ENCODE data around the gene THSD7A.

THSD7A gene

DNA sequence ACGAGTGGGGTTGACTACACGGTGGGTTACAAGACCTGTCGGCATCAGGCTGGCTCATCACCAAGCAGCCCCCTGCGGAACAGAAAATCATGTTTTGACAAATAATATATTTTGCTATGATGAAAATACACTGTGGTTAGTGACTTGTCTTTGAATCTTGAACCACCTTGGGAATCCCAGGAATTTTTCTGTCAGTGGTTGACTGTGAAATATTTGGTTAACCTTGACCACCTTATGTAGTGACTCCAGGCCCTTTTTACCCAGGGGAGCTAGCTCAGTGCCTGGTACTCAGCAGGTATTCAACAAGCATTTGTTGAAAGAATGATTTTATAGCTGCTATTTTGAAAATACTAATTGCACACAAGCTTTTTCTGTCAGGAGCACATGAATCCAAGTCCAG lies 452.4 kb downstream of the THSD7A start:
- DNase-seq = no peak

DNA sequence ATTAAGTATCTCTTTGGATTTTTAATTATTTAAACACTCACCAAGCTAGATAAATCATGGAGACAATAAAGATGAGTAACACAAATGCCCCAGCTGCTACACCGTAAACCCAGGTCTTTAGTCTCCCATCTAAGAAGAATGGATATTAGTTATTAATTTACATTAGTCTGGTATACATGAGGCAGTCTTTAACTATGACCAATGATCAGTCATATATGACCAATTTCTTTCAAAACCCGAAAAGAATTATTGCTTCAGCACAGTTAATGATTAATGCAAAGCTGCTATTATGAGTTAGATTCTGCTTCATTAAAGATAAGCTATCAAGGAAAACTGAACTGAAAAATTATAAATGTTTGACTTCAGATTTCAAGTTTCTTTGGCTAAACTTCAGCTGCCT lies 455.5 kb downstream of the THSD7A start:
- no peak for DNase-seq

GRCh38 chr7:11374629-11375028 lies 457.4 kb downstream of the THSD7A start:
- no peak for DNase-seq

DNA sequence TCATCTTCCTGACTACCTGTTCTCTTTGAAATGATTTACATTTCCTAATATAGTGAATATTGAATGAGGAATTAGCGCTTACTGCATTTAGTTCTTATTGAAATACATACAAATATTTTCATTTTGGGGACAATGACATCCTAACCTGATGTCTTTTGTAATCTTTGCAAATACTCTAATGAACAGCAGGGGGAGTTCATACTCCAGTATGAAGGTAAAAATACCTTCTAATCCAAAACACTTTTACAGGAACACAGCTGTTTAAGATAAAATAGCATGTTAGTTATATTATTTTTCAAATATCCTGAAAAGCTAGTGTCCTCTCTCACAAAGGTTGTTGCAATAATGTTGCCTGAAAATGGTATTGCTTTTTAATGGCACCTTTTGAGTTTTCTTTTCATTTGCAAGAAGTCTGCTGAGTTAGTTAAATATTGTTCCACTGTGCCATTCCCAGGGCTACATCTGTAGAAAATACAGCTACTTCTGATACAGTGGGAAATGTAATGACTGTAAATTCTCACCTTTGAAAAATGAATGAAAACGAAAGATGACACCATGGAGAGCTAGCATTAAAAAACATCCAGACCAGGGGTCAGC lies 458.4 kb downstream of the THSD7A start:
- DNase-seq = peak; percentile 0 to 3

DNA sequence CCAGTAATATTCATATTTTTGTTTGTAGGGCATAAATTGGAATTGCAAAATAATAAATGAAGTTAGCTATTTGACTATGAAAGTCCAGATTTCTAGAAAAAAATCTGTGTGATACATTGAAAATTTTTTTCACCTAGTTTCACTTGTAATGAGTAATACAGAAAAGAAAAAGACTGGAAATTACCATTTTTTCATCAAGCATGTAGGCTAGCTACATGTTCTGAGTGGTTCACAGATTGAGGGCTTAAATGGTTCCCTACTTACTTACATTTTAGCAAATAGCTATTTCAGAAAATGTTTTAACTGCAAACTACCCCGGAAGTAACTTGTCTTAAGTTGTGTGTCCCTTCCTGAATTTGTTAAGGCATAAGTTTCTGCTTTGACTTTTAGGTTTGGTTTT lies 462.3 kb downstream of the THSD7A start:
- no peak for DNase-seq

GRCh38 chr7:11366118-11366517 lies 465.9 kb downstream of the THSD7A start:
- no peak for DNase-seq

- no peak for DNase-seq
Observed at GRCh38 chr7:11358637-11359036, 473.4 kb downstream of the THSD7A start.

DNA sequence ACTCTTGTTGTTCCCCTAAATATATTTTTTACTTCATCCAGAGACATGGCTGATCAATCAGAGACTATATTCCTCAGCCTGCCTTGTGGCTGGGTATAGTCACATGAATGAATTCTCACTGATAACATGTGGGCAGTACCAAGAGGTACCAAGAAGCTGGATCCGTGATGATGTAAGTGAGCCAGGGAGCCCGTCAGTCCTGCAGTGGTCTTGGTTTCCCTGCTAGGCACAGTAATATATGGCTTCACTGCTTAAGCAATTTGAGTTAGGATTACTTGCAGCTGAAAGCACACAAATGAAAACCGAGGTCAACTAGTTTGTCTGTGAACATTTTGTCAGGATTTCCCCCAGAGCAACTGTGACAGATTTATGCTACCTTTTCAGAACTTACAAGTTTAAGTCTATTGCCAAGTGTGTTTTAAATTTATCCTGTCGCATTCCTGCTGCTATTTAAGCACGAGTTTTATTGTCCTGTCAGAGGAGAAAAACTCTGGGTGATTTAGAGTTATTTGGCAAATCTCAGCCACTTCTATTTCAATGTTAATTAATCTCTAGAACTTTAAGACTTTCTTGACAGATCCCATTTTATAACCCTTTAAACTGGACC lies 476.5 kb downstream of the THSD7A start:
- no peak for DNase-seq

DNA sequence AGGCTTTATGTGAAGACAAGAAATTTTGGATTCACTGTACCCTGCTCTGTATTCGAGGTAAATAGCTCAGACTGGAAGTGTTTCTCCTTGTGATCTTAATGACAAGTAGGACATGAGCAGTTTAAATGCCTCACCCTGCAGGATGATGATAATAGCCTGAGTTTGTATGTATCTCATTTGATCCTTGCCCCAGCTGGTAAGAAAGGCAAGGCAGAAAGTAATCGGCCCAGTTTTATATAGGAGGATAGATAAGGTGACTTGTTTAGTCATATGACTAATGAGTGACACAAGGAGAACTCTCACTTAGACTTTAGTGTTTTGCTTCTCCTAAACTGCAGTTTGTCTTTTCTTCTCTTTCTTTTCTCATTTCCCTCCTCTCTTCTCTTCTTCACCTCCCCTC lies 485.7 kb downstream of the THSD7A start:
- no peak for DNase-seq

- no peak for DNase-seq
Observed at GRCh38 chr7:11345621-11346020, 486.4 kb downstream of the THSD7A start.

DNA sequence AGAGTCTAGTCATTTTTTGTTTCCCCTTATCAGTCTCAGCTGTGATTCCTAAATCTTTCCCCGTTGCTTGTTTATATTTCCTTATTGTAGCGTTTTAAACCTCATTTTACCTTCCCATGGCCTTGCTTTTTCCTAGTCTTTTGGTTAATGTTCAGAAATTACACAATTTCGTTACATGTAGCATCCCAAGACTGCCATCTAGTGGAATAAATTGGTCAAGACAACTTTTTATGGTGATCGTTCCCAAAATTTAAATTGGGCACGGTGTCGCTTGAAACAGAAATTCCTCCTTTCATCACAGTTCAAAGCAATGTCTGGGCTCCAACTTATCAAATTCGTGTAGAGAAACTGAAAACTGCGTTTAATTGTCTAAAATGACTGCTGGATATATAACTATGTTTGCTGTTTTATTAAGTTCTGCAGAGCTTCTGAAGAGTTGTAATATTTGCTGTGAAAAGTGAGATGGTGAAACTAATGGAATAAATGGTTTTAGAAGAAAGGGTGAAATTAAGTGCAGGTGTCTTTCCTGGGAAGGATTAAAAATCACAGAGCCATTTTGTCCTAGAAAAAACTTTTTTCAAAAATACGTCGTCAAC lies 488.1 kb downstream of the THSD7A start:
- peak; percentile 20 to 25 for DNase-seq

DNA sequence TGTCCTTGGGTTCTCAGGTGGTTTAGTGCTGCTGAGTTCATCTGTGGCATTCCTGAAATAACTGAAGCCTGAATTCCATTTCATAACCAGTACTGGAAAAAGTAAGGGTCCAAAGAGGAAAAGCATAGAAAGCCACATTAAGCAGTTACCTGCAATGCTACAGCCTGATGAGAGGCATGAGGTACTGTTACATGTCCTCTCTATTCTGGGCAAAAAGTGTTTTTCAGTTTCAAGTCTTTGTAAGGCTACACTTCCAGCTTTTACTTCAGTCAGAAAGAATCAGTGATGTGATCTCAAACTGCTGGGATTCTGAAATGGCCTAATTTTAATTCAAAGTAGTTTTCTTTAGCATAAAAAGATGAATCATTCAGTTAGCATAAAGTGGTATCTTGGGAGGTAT lies 488.9 kb downstream of the THSD7A start:
- no peak for DNase-seq

GRCh38 chr7:11341285-11341944 lies 490.6 kb downstream of the THSD7A start:
- DNase-seq = peak in 1 of 2 experiments; percentile 21

DNA sequence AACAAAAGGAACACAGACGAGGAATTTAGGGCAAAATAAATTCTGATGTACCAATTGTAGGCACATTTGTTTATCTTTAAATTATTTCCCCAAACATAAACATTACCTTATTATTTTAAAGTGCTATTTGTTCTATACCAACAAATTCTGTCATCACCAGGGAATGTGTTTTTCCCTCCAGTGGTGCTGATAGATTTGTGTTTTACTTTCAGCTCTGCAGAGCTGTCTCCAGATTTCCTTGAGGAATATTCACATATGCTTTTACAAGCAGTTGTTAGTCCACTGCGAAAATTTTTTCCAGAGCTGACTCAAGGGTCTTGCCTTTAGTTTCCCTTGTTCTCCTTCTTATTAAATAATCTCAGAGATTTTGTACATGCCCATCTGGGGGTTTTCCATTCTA lies 495.6 kb downstream of the THSD7A start:
- no peak for DNase-seq

DNA sequence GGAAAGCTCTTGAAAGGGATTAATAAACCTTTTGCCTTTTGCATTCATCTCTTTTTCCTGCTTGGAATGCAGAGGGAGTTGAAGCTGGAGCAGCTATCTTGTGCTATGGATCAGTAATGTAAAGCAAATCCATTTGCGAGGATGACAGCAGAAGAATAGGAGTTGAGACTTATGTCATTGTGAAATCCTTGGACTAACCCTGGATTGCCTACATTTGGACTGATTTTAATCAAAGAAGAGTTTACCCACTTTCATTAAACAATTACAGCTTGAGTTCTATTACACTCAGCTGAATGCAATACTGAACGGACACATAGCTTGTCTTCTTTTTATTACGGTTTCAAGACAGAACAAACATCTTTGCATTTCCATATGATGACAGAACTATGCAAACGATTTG lies 496.1 kb downstream of the THSD7A start:
- no peak for DNase-seq

DNA sequence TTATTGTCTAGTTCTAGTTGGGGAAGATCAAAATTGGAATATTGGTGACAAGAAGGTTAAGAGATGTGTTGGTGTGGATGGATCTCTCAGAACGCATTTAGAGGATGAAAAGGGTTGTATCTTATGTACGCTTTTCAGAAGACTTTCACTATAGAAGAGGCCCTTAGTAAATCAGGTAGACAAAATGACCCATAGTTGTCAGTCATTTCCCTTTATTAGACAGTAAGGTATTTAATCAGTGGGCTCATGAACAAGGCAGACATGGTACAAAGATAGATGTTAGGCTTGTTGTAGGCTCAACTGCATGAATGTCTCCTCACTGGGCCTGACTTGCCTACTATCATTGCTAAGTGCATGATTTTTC lies 499.2 kb downstream of the THSD7A start:
- no peak for DNase-seq

- DNase-seq = no peak
Observed at GRCh38 chr7:11332186-11332864, 499.7 kb downstream of the THSD7A start.

GRCh38 chr7:11331128-11332102 lies 500.6 kb downstream of the THSD7A start:
- DNase-seq = no peak

DNA sequence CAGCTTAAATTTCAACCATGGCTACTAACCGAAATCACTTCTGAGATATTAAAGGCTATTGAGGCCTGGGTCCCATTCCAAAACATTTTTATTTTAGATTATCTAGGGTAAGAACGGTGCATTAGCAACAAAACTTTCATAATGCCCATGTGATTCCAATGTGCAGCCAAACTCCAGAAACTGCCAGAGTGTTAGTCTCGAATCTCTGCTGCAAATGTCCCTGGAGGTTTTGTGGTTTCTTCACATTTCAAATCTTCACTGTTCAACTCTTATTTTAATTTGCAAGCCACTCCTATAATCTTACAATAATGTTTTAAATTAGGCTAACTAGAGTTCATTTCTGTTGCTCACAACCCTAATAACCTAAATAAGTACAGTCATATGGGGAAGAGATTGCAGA lies 501.3 kb downstream of the THSD7A start:
- no peak for DNase-seq

- DNase-seq = no peak
Observed at GRCh38 chr7:11330208-11330607, 501.8 kb downstream of the THSD7A start.

- no peak for DNase-seq
Observed at GRCh38 chr7:11329626-11330025, 502.4 kb downstream of the THSD7A start.

DNA sequence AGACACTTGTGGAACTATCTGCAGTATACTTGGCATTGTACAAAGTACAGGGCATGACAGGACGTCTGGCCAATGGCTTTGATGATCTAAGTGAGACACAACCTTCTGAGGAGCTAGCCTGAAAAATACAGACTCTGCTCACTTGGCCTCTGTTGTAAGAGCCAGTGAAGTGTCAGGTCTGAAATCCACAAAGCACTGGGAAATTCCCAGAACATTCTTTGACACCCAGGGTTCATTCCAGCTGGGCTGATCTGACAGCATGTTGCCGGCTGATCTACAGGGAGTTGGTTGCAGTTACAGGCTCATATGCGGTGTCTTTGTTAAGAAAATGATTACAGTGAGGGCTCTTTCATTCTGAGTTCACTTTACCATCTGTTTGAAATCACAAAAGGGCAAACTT lies 503.7 kb downstream of the THSD7A start:
- no peak for DNase-seq

Data from Kasumi-1 (cell line).